Activated B cell treated with CpG ODN at 0.5 μM for 24 hours (primary cell): ENCODE results near the gene LZIC. TPM values are rescaled to one million over a fixed set of nuclear protein-coding genes. Genes with fewer than 3 reads are reported as not detected.

Source experiments
- ATAC-seq: fragments of 200-7000 bp; cut with Tn5 transposase; one replicate; pipeline ENCODE4 v1.10.0; 2021; ENCODE audit warnings: low read depth, mild to moderate bottlenecking, moderate library complexity
- CTCF ChIA-PET: fragments of 350-600 bp; sonication (Branson Sonifier 250); formaldehyde crosslinking; loops from one replicate; lab custom pipeline; 2021; ENCODE audit warnings: antibody characterized with exemption; lab: Charles Lee
- POLR2A ChIA-PET: fragments of 350-600 bp; sonication (Branson Sonifier 250); formaldehyde crosslinking; loops from one replicate; lab custom pipeline; 2021; ENCODE audit warnings: antibody characterized with exemption; lab: Charles Lee
- DNase-seq: peaks from one replicate; pipeline ENCODE4 v3.0.0; 2022
- H3K27ac Mint-ChIP-seq: one replicate; pipeline ENCODE4 v1.8.0; 2020; ENCODE audit warnings: mixed read lengths
- H3K27me3 Mint-ChIP-seq: one replicate; pipeline ENCODE4 v1.8.0; 2021; ENCODE audit warnings: mixed read lengths
- H3K36me3 Mint-ChIP-seq: one replicate; pipeline ENCODE4 v1.8.0; 2021; ENCODE audit warnings: low read depth, mixed read lengths
- H3K4me1 Mint-ChIP-seq: one replicate; pipeline ENCODE4 v1.8.0; 2021; ENCODE audit warnings: mixed read lengths
- H3K4me3 Mint-ChIP-seq: one replicate; pipeline ENCODE4 v1.8.0; 2020; ENCODE audit warnings: mild to moderate bottlenecking, mixed read lengths
- H3K9me3 Mint-ChIP-seq: one replicate; pipeline ENCODE4 v1.8.0; 2020; ENCODE audit warnings: mixed read lengths
- CTCF ChIP-seq: fragments of 200-600 bp; IDR thresholded peaks from one replicate; pipeline ENCODE4 v1.8.0; 2022; ENCODE audit warnings: antibody characterized with exemption, mild to moderate bottlenecking
- intact Hi-C: fragments of 100-400 bp; cut with micrococcal nuclease; formaldehyde crosslinking; loops from one replicate; pipeline ENCODE4 v1.15.1; 2024
- total RNA-seq: library from RNA; stranded (reverse); gene quantifications from 2 replicates; pipeline ENCODE4 v1.2.3, GENCODE V29; 2022

Gene LZIC
- total RNA-seq, 1 donor from 2014 or later: 19.3 TPM

GRCh38 chr1:9942399-9942938 is 722 bp downstream of the LZIC start:
- ChIA-PET POLR2A (interaction anchor here (0.5 to 1.8 kb wide), 8 partner anchors 8 to 1125 kb away, joined by 3 to 17 read pairs (median 4); partner anchors contain the start of genes CENPS and RERE), CTCF (interaction anchor here (0.8 to 3.0 kb wide), 10 partner anchors 8 to 486 kb away, joined by 3 to 16 read pairs (median 4); no protein-coding TSS in a partner anchor)
- intact Hi-C loops: loop anchor here (1.0 to 2.0 kb wide), 4 partner anchors 67 to 488 kb away; partner anchors contain the start of gene CENPS
- peak overlapping the region; percentile 98 for H3K27ac Mint-ChIP-seq
- H3K9me3 Mint-ChIP-seq: no peaks in the 10 kb centered on the region
- no peak for TF ChIP-seq CTCF
- H3K4me3 Mint-ChIP-seq: peak overlapping the region; percentile 98
- peaks cover 26% of the 10 kb centered on the region for H3K4me1 Mint-ChIP-seq
- H3K27me3 Mint-ChIP-seq: no peaks in the 10 kb centered on the region
- peak; percentile 18 for DNase-seq
- peak; percentile 37 for ATAC-seq
- peaks cover 21% of the 10 kb centered on the region for H3K36me3 Mint-ChIP-seq

- Mint-ChIP-seq H3K36me3 (peaks cover 52% of the 10 kb centered on the region), H3K27me3 (no peaks in the 10 kb centered on the region), H3K4me3 (no peak overlapping the region), H3K4me1 (peaks cover 12% of the 10 kb centered on the region), H3K9me3 (no peaks in the 10 kb centered on the region), H3K27ac (no peak overlapping the region)
- ChIA-PET CTCF (no interaction called here), POLR2A (interaction anchor here (0.7 to 1.4 kb wide), 2 partner anchors 13 to 21 kb away, joined by 3 read pairs; partner anchors contain the start of genes LZIC and NMNAT1)
- DNase-seq (no peak), ATAC-seq (no peak)
- intact Hi-C loops: no loop called here
- no peak for TF ChIP-seq CTCF
These were observed 13.5 kb downstream of the LZIC start for GRCh38 chr1:9929431-9930385.

- H3K9me3 Mint-ChIP-seq: no peaks in the 10 kb centered on the region
- peaks cover 33% of the 10 kb centered on the region for H3K36me3 Mint-ChIP-seq
- no peak for DNase-seq
- TF ChIP-seq CTCF: no peak
- POLR2A ChIA-PET: no interaction called here
- CTCF ChIA-PET: no interaction called here
- no peaks in the 10 kb centered on the region for H3K27me3 Mint-ChIP-seq
- no peak overlapping the region for H3K27ac Mint-ChIP-seq
- ATAC-seq: no peak
- peaks cover 12% of the 10 kb centered on the region for H3K4me1 Mint-ChIP-seq
- no peak overlapping the region for H3K4me3 Mint-ChIP-seq
- intact Hi-C loops: no loop called here
These were observed 15.9 kb downstream of the LZIC start for GRCh38 chr1:9927259-9927658.

GRCh38 chr1:9922342-9922741 is 20.8 kb downstream of the LZIC start:
- TF ChIP-seq CTCF: no peak
- intact Hi-C loops: no loop called here
- ChIA-PET CTCF (interaction anchor here (0.6 to 0.8 kb wide), 2 partner anchors 28 to 46 kb away, joined by 3 read pairs; no protein-coding TSS in a partner anchor), POLR2A (no interaction called here)
- DNase-seq (no peak), ATAC-seq (no peak)
- Mint-ChIP-seq H3K36me3 (peaks cover 4% of the 10 kb centered on the region), H3K9me3 (no peaks in the 10 kb centered on the region), H3K4me3 (no peak overlapping the region), H3K4me1 (peaks cover 6% of the 10 kb centered on the region), H3K27ac (no peak overlapping the region), H3K27me3 (no peaks in the 10 kb centered on the region)

- intact Hi-C loops: no loop called here
- no peak for DNase-seq
- Mint-ChIP-seq H3K9me3 (no peaks in the 10 kb centered on the region), H3K4me1 (no peaks in the 10 kb centered on the region), H3K4me3 (no peak overlapping the region), H3K27me3 (no peaks in the 10 kb centered on the region), H3K36me3 (peaks cover 1% of the 10 kb centered on the region), H3K27ac (no peak overlapping the region)
- no peak for TF ChIP-seq CTCF
- ChIA-PET POLR2A (interaction anchor here (0.5 kb wide), 1 partner anchor 30 kb away, joined by 5 read pairs; no protein-coding TSS in a partner anchor), CTCF (no interaction called here)
- no peak for ATAC-seq
These were observed 22.6 kb downstream of the LZIC start for GRCh38 chr1:9920606-9921005.
